Measurements from ENCODE around the gene HSPA12B. TPM values are rescaled to one million over a fixed set of nuclear protein-coding genes. Genes with fewer than 3 reads are reported as not detected.

Gene HSPA12B
- total and polyA plus RNA-seq, 2 of the 13 experiments (the other 11 are each of a cell fraction or from before 2014, with no cell fraction given) = 0.01 TPM; not detected in 1

GRCh38 chr20:3738111-3739053 lies 5.9 kb downstream of the HSPA12B start (continued):
- TF ChIP-seq PATZ1 (CRISPR knock-in tag; IDR thresholded peaks at IDR 0.05) (peak; percentile 70), HMG20A (CRISPR knock-in tag; IDR thresholded peaks at IDR 0.05; ENCODE audit: borderline replicate concordance) (no peak), SKIL (CRISPR knock-in tag; IDR thresholded peaks at IDR 0.05; ENCODE audit: borderline replicate concordance) (0 out of 2 replicates have a peak, but pooled peaks have one; percentile 43), CREB3 (CRISPR knock-in tag; IDR thresholded peaks at IDR 0.05) (no peak), IRX3 (CRISPR knock-in tag; IDR thresholded peaks at IDR 0.05; ENCODE audit: borderline replicate concordance, low read depth) (0 out of 2 replicates have a peak, but pooled peaks have one; percentile 35), ZNF646 (CRISPR knock-in tag; IDR thresholded peaks at IDR 0.05) (peak; percentile 61; the same call in 1 of the 2 replicates), RELA (CRISPR knock-in tag; IDR thresholded peaks at IDR 0.05) (no peak), YEATS2 (CRISPR knock-in tag; IDR thresholded peaks at IDR 0.05; ENCODE audit: borderline replicate concordance) (no peak), ZXDC (CRISPR knock-in tag; IDR thresholded peaks at IDR 0.05) (no peak), TFAP4 (IDR thresholded peaks at IDR 0.05; ENCODE audit: borderline replicate concordance, low read depth) (0 out of 2 replicates have a peak, but pooled peaks have one; percentile 17), KDM1A (CRISPR knock-in tag; IDR thresholded peaks at IDR 0.05) (peak; percentile 70; the same call in 1 of the 2 replicates)

Measured in HepG2 (cell line).